NCI-H187 treated with DMSO at 0.1 percent for 48 hours (cell line): ENCODE results near the gene TMEM178B.
"Not testable (repeated sequence)": the region's sequence is repeated elsewhere in the genome, so short reads cannot be mapped to it uniquely, and the experiment has no call there.

ENCODE experiments used
- DNase-seq: peaks from one replicate; lab custom pipeline; 2025; lab: John Stamatoyannopoulos, UW

The TMEM178B gene

GRCh38 chr7:141312828-141313521, 239.1 kb downstream of the TMEM178B start:
- no peak for DNase-seq

GRCh38 chr7:141313896-141314295, 240.0 kb downstream of the TMEM178B start:
- no peak for DNase-seq

- no peak for DNase-seq
Observed at GRCh38 chr7:141317033-141317585, 243.2 kb downstream of the TMEM178B start.

- DNase-seq: no peak
Observed at GRCh38 chr7:141320287-141320686, 246.4 kb downstream of the TMEM178B start.

GRCh38 chr7:141322383-141322782, 248.5 kb downstream of the TMEM178B start:
- DNase-seq: no peak

GRCh38 chr7:141323826-141324225, 250.0 kb downstream of the TMEM178B start:
- DNase-seq: no peak

GRCh38 chr7:141324870-141325269, 251.0 kb downstream of the TMEM178B start:
- DNase-seq: no peak

- no peak for DNase-seq
Observed at GRCh38 chr7:141325275-141325674, 251.4 kb downstream of the TMEM178B start.

GRCh38 chr7:141328290-141328689, 254.4 kb downstream of the TMEM178B start:
- DNase-seq: no peak

GRCh38 chr7:141330285-141330684, 256.4 kb downstream of the TMEM178B start:
- DNase-seq: not testable (repeated sequence)

GRCh38 chr7:141333459-141333858, 259.6 kb downstream of the TMEM178B start:
- DNase-seq: no peak

GRCh38 chr7:141335164-141335563, 261.3 kb downstream of the TMEM178B start:
- no peak for DNase-seq

GRCh38 chr7:141339603-141340002, 265.7 kb downstream of the TMEM178B start:
- DNase-seq: no peak

GRCh38 chr7:141340991-141341390, 267.1 kb downstream of the TMEM178B start:
- DNase-seq: no peak

- no peak for DNase-seq
Observed at GRCh38 chr7:141342621-141343408, 269.0 kb downstream of the TMEM178B start.

GRCh38 chr7:141344153-141344935, 270.5 kb downstream of the TMEM178B start:
- DNase-seq: no peak

GRCh38 chr7:141348728-141349127, 274.9 kb downstream of the TMEM178B start:
- no peak for DNase-seq

- no peak for DNase-seq
Observed at GRCh38 chr7:141349338-141349737, 275.5 kb downstream of the TMEM178B start.

- DNase-seq: no peak
Observed at GRCh38 chr7:141349804-141350203, 275.9 kb downstream of the TMEM178B start.

- DNase-seq: no peak
Observed at GRCh38 chr7:141351175-141351574, 277.3 kb downstream of the TMEM178B start.

- DNase-seq: no peak
Observed at GRCh38 chr7:141352955-141353354, 279.1 kb downstream of the TMEM178B start.

GRCh38 chr7:141354251-141354650, 280.4 kb downstream of the TMEM178B start:
- DNase-seq: no peak
